Astrocyte (in vitro differentiated cells and primary cell): Measurements from ENCODE around the gene ARID5B. TPM values are rescaled to one million over a fixed set of nuclear protein-coding genes. Genes with fewer than 3 reads are reported as not detected.
A peak's percentile ranks its signal among the peaks of the same experiment; 100 is the strongest.

Experiments
- DNase-seq: peaks from one replicate; pipeline ENCODE4 v3.0.0-alpha.2; 2010; ENCODE audit warnings: low read depth
- FAIRE-seq: peaks from 2 replicates; lab custom pipeline; 2011; peaks lifted over from hg19 to GRCh38; lab: Jason Lieb, UNC
- H2AFZ ChIP-seq: 2 replicates; pipeline ENCODE4 v1.6.0; 2012; ENCODE audit warnings: low read depth, low read length, inconsistent platforms
- H3K27ac ChIP-seq: 2 replicates; pipeline ENCODE4 v1.5.1; 2011; ENCODE audit warnings: low read depth, low read length, inconsistent platforms
- H3K27me3 ChIP-seq: 2 replicates; pipeline ENCODE4 v1.6.0; 2011; ENCODE audit warnings: low read length, inconsistent platforms; ENCODE audit not compliant: insufficient read depth
- H3K36me3 ChIP-seq: 2 replicates; pipeline ENCODE4 v1.5.1; 2011; ENCODE audit warnings: low read length, inconsistent platforms; ENCODE audit not compliant: insufficient read depth
- H3K4me1 ChIP-seq: 2 replicates; pipeline ENCODE4 v1.5.1; 2011; ENCODE audit warnings: low read length, inconsistent platforms; ENCODE audit not compliant: insufficient read depth
- H3K4me2 ChIP-seq: 2 replicates; pipeline ENCODE4 v1.6.0; 2012; ENCODE audit warnings: low read length, inconsistent platforms
- H3K4me3 ChIP-seq: 2 replicates; pipeline ENCODE4 v1.5.1; 2011; ENCODE audit warnings: low read depth, mild to moderate bottlenecking, low read length, inconsistent platforms; ENCODE audit not compliant: insufficient read depth
- H3K79me2 ChIP-seq: 2 replicates; pipeline ENCODE4 v1.6.0; 2012; ENCODE audit warnings: mild to moderate bottlenecking, low read length, inconsistent platforms; ENCODE audit not compliant: insufficient read depth
- H3K9ac ChIP-seq: 2 replicates; pipeline ENCODE4 v1.6.0; 2012; ENCODE audit warnings: mild to moderate bottlenecking, low read length, inconsistent platforms
- H3K9me3 ChIP-seq: 2 replicates; pipeline ENCODE4 v1.5.1; 2012; ENCODE audit warnings: low read depth, mild to moderate bottlenecking, low read length, inconsistent platforms; ENCODE audit not compliant: insufficient read depth
- H4K20me1 ChIP-seq: 2 replicates; pipeline ENCODE4 v1.6.0; 2012; ENCODE audit warnings: low read length, inconsistent platforms; ENCODE audit not compliant: insufficient read depth
- H3K27ac Mint-ChIP-seq: one replicate; pipeline ENCODE4 v1.8.0; 2021; ENCODE audit warnings: mild to moderate bottlenecking, mixed read lengths; ENCODE audit not compliant: unreplicated experiment
- H3K27me3 Mint-ChIP-seq: one replicate; pipeline ENCODE4 v1.8.0; 2021; ENCODE audit warnings: low read depth, mixed read lengths; ENCODE audit not compliant: unreplicated experiment
- H3K36me3 Mint-ChIP-seq: one replicate; pipeline ENCODE4 v1.8.0; 2021; ENCODE audit warnings: low read depth, mixed read lengths; ENCODE audit not compliant: unreplicated experiment
- H3K4me1 Mint-ChIP-seq: one replicate; pipeline ENCODE4 v1.8.0; 2021; ENCODE audit warnings: low read depth, mixed read lengths; ENCODE audit not compliant: unreplicated experiment
- H3K4me3 Mint-ChIP-seq: one replicate; pipeline ENCODE4 v1.8.0; 2021; ENCODE audit warnings: mild to moderate bottlenecking, moderate library complexity, mixed read lengths; ENCODE audit not compliant: unreplicated experiment
- H3K9me3 Mint-ChIP-seq: one replicate; pipeline ENCODE4 v1.8.0; 2021; ENCODE audit warnings: mild to moderate bottlenecking, mixed read lengths; ENCODE audit not compliant: unreplicated experiment
- CTCF ChIP-seq: IDR thresholded peaks from 2 replicates; pipeline ENCODE4 v1.5.1; 2011; ENCODE audit warnings: low read depth, mild to moderate bottlenecking, inconsistent platforms, low read length, moderate library complexity; ENCODE audit not compliant: insufficient read depth
- EZH2 ChIP-seq: IDR thresholded peaks from 2 replicates; pipeline ENCODE4 v1.6.1; 2012; ENCODE audit warnings: mild to moderate bottlenecking, low read length, inconsistent platforms; ENCODE audit not compliant: insufficient read depth
- total RNA-seq: library from RNA; stranded (reverse); gene quantifications from 2 replicates; pipeline ENCODE4 v1.2.1, GENCODE V29; 2021

ARID5B gene
- total RNA-seq, 1 donor from 2014 or later, result 66.0 TPM

GRCh38 chr10:61919646-61920215, 18.2 kb downstream of the ARID5B start:
- H4K20me1 ChIP-seq, result peaks cover 64% of the 10 kb centered on the region
- no peak overlapping the region for H3K4me2 ChIP-seq
- H3K36me3 ChIP-seq, result peaks cover 3% of the 10 kb centered on the region
- FAIRE-seq (no peak), DNase-seq (peak; percentile 46)
- peaks cover 8% of the 10 kb centered on the region for H3K4me1 ChIP-seq
- Mint-ChIP-seq H3K9me3 (peaks cover 3% of the 10 kb centered on the region), H3K27me3 (no peaks in the 10 kb centered on the region), H3K4me3 (no peak overlapping the region), H3K4me1 (peaks cover 25% of the 10 kb centered on the region), H3K27ac (no peak overlapping the region), H3K36me3 (peaks cover 28% of the 10 kb centered on the region)
- peaks cover 79% of the 10 kb centered on the region for H3K79me2 ChIP-seq
- H3K27ac ChIP-seq, result no peak overlapping the region
- H3K4me3 ChIP-seq, result no peak overlapping the region
- no peaks in the 10 kb centered on the region for H3K9me3 ChIP-seq
- H3K27me3 ChIP-seq, result no peaks in the 10 kb centered on the region
- no peak for TF ChIP-seq EZH2
- TF ChIP-seq CTCF, result no peak
- H3K9ac ChIP-seq, result no peak overlapping the region
- no peak overlapping the region for H2AFZ ChIP-seq

- Histone ChIP-seq H3K27me3 (no peaks in the 10 kb centered on the region), H3K79me2 (peaks cover 76% of the 10 kb centered on the region), H3K9ac (no peak overlapping the region), H3K4me2 (no peak overlapping the region), H3K4me3 (no peak overlapping the region), H3K36me3 (no peaks in the 10 kb centered on the region), H3K4me1 (peaks cover 8% of the 10 kb centered on the region), H2AFZ (no peak overlapping the region), H4K20me1 (peaks cover 57% of the 10 kb centered on the region), H3K9me3 (no peaks in the 10 kb centered on the region), H3K27ac (no peak overlapping the region)
- no peak for TF ChIP-seq EZH2
- no peak for TF ChIP-seq CTCF
- Mint-ChIP-seq H3K9me3 (peaks cover 3% of the 10 kb centered on the region), H3K4me1 (peaks cover 25% of the 10 kb centered on the region), H3K27me3 (no peaks in the 10 kb centered on the region), H3K27ac (no peak overlapping the region), H3K4me3 (no peak overlapping the region), H3K36me3 (peaks cover 25% of the 10 kb centered on the region)
- DNase-seq (no peak), FAIRE-seq (no peak)
Measured at GRCh38 chr10:61921143-61921542, 19.6 kb downstream of the ARID5B start.

- H3K9me3 Mint-ChIP-seq, result no peaks in the 10 kb centered on the region
- H3K4me3 Mint-ChIP-seq, result no peak overlapping the region
- FAIRE-seq (peak; percentile 43), DNase-seq (peak; percentile 83)
- H2AFZ ChIP-seq, result no peak overlapping the region
- H3K36me3 ChIP-seq, result no peaks in the 10 kb centered on the region
- peaks cover 48% of the 10 kb centered on the region for H4K20me1 ChIP-seq
- H3K27me3 ChIP-seq, result no peaks in the 10 kb centered on the region
- H3K4me2 ChIP-seq, result no peak overlapping the region
- peaks cover 68% of the 10 kb centered on the region for H3K79me2 ChIP-seq
- TF ChIP-seq EZH2 (no peak), CTCF (no peak)
- peaks cover 8% of the 10 kb centered on the region for H3K4me1 ChIP-seq
- no peaks in the 10 kb centered on the region for H3K27me3 Mint-ChIP-seq
- peak overlapping the region; percentile 66 for H3K27ac Mint-ChIP-seq
- no peak overlapping the region for H3K9ac ChIP-seq
- H3K36me3 Mint-ChIP-seq, result peaks cover 17% of the 10 kb centered on the region
- no peak overlapping the region for H3K4me3 ChIP-seq
- H3K9me3 ChIP-seq, result no peaks in the 10 kb centered on the region
- H3K4me1 Mint-ChIP-seq, result peaks cover 19% of the 10 kb centered on the region
- no peak overlapping the region for H3K27ac ChIP-seq
Measured at GRCh38 chr10:61923210-61923949, 21.9 kb downstream of the ARID5B start.
